NB4 (cell line): ENCODE measurements around the gene GPR84.

Experiments used
- CTCF ChIP-seq: IDR thresholded peaks from one replicate; pipeline ENCODE4 v1.5.1; 2012; ENCODE audit warnings: low read depth, low read length
- MAX ChIP-seq: IDR thresholded peaks from 2 replicates; pipeline ENCODE4 v1.6.1; 2011; ENCODE audit warnings: low read depth, low read length
- MYC ChIP-seq: IDR thresholded peaks from 2 replicates; pipeline ENCODE4 v1.6.1; 2011; ENCODE audit warnings: low read depth, low read length
- POLR2A ChIP-seq: IDR thresholded peaks from 2 replicates; pipeline ENCODE4 v1.6.1; 2011; ENCODE audit warnings: mild to moderate bottlenecking; ENCODE audit not compliant: insufficient read length; ENCODE audit errors: extremely low read depth

- TF ChIP-seq CTCF (no peak), POLR2A (no peak), MAX (no peak), MYC (no peak)
These were observed 5.4 kb upstream of the GPR84 start for GRCh38 chr12:54369597-54370131.
